NOMO-1 treated with DMSO at 0.1 percent for 48 hours (cell line): ENCODE results near the gene RNGTT.
"Not testable (repeated sequence)": the region's sequence is repeated elsewhere in the genome, so short reads cannot be mapped to it uniquely, and the experiment has no call there.

Experiments used
- DNase-seq: peaks from one replicate; lab custom pipeline; 2025; ENCODE audit not compliant: unreplicated experiment; lab: John Stamatoyannopoulos, UW

The RNGTT gene

GRCh38 chr6:88963139-88964090 lies at the start of gene RNGTT:
Gene RNGTT (minus strand): TSS chr6:88963618. CDS start chr6:88963409, 209 bp downstream.
- DNase-seq = peak; percentile 97

- DNase-seq = no peak
Observed at GRCh38 chr6:89011436-89011835, 48.0 kb upstream of the RNGTT start.

- DNase-seq = no peak
Observed at GRCh38 chr6:89010825-89011224, 47.4 kb upstream of the RNGTT start.

- DNase-seq = peak; percentile 80
Observed at GRCh38 chr6:89009624-89010059, 46.2 kb upstream of the RNGTT start.

GRCh38 chr6:89008815-89009374 lies 45.5 kb upstream of the RNGTT start:
- no peak for DNase-seq

GRCh38 chr6:89008001-89008814 lies 44.8 kb upstream of the RNGTT start:
- peak; percentile 72 for DNase-seq

- no peak for DNase-seq
Observed at GRCh38 chr6:89007209-89008000, 44.0 kb upstream of the RNGTT start.

GRCh38 chr6:89002523-89002922 lies 39.1 kb upstream of the RNGTT start:
- no peak for DNase-seq

- no peak for DNase-seq
Observed at GRCh38 chr6:88997327-88997726, 33.9 kb upstream of the RNGTT start.

GRCh38 chr6:88992741-88993552 lies 29.5 kb upstream of the RNGTT start:
- DNase-seq = peak; percentile 29

GRCh38 chr6:88989215-88989614 lies 25.8 kb upstream of the RNGTT start:
- no peak for DNase-seq

GRCh38 chr6:88987922-88988321 lies 24.5 kb upstream of the RNGTT start:
- no peak for DNase-seq

- no peak for DNase-seq
Observed at GRCh38 chr6:88985901-88986300, 22.5 kb upstream of the RNGTT start.

GRCh38 chr6:88984606-88985005 lies 21.2 kb upstream of the RNGTT start:
- DNase-seq = no peak

- DNase-seq = no peak
Observed at GRCh38 chr6:88984152-88984551, 20.7 kb upstream of the RNGTT start.

- peak; percentile 20 for DNase-seq
Observed at GRCh38 chr6:88983532-88983931, 20.1 kb upstream of the RNGTT start.

GRCh38 chr6:88983129-88983528 lies 19.7 kb upstream of the RNGTT start:
- not testable (repeated sequence) for DNase-seq

- peak; percentile 59 for DNase-seq
Observed at GRCh38 chr6:88982720-88983119, 19.3 kb upstream of the RNGTT start.

GRCh38 chr6:88975369-88975768 lies 12.0 kb upstream of the RNGTT start:
- no peak for DNase-seq
